ENCODE data around the gene PLEKHA7. TPM values are rescaled to one million over a fixed set of nuclear protein-coding genes. Genes with fewer than 3 reads are reported as not detected.

Gene PLEKHA7
- total RNA-seq, 1 donor from 2014 or later = 25.3 TPM

GRCh38 chr11:16770016-16770415 is 244.2 kb downstream of the PLEKHA7 start:
- no peak overlapping the region for H3K4me3 ChIP-seq (ENCODE audit: low read depth, low read length)
- TF ChIP-seq CTCF (IDR thresholded peaks at IDR 0.05; ENCODE audit: insufficient read depth, low read length, poor library complexity, severe bottlenecking) = no peak
- no peak for DNase-seq (ENCODE audit: low read depth)
- no peaks in the 10 kb centered on the region for H3K27me3 ChIP-seq (ENCODE audit: control insufficient read depth, insufficient read depth, low read length)
- no peaks in the 10 kb centered on the region for H3K36me3 ChIP-seq (ENCODE audit: control insufficient read depth, insufficient read depth, low read length)

- Histone ChIP-seq H3K27me3 (ENCODE audit: control insufficient read depth, insufficient read depth, low read length) (no peaks in the 10 kb centered on the region), H3K4me3 (ENCODE audit: low read depth, low read length) (no peak overlapping the region), H3K36me3 (ENCODE audit: control insufficient read depth, insufficient read depth, low read length) (no peaks in the 10 kb centered on the region)
- no peak for TF ChIP-seq CTCF (IDR thresholded peaks at IDR 0.05; ENCODE audit: insufficient read depth, low read length, poor library complexity, severe bottlenecking)
- DNase-seq (ENCODE audit: low read depth) = no peak
Measured at GRCh38 chr11:16769386-16769785, 244.8 kb downstream of the PLEKHA7 start.

GRCh38 chr11:16767957-16768356 is 246.3 kb downstream of the PLEKHA7 start:
- Histone ChIP-seq H3K36me3 (ENCODE audit: control insufficient read depth, insufficient read depth, low read length) (no peaks in the 10 kb centered on the region), H3K4me3 (ENCODE audit: low read depth, low read length) (no peak overlapping the region), H3K27me3 (ENCODE audit: control insufficient read depth, insufficient read depth, low read length) (no peaks in the 10 kb centered on the region)
- DNase-seq (ENCODE audit: low read depth) = no peak
- no peak for TF ChIP-seq CTCF (IDR thresholded peaks at IDR 0.05; ENCODE audit: insufficient read depth, low read length, poor library complexity, severe bottlenecking)

GRCh38 chr11:16767137-16767536 is 247.1 kb downstream of the PLEKHA7 start:
- no peaks in the 10 kb centered on the region for H3K27me3 ChIP-seq (ENCODE audit: control insufficient read depth, insufficient read depth, low read length)
- no peak for DNase-seq (ENCODE audit: low read depth)
- no peak overlapping the region for H3K4me3 ChIP-seq (ENCODE audit: low read depth, low read length)
- H3K36me3 ChIP-seq (ENCODE audit: control insufficient read depth, insufficient read depth, low read length) = no peaks in the 10 kb centered on the region
- no peak for TF ChIP-seq CTCF (IDR thresholded peaks at IDR 0.05; ENCODE audit: insufficient read depth, low read length, poor library complexity, severe bottlenecking)

- no peak for TF ChIP-seq CTCF (IDR thresholded peaks at IDR 0.05; ENCODE audit: insufficient read depth, low read length, poor library complexity, severe bottlenecking)
- Histone ChIP-seq H3K27me3 (ENCODE audit: control insufficient read depth, insufficient read depth, low read length) (no peaks in the 10 kb centered on the region), H3K4me3 (ENCODE audit: low read depth, low read length) (no peak overlapping the region), H3K36me3 (ENCODE audit: control insufficient read depth, insufficient read depth, low read length) (no peaks in the 10 kb centered on the region)
- no peak for DNase-seq (ENCODE audit: low read depth)
Measured at GRCh38 chr11:16764888-16765287, 249.3 kb downstream of the PLEKHA7 start.

- TF ChIP-seq CTCF (IDR thresholded peaks at IDR 0.05; ENCODE audit: insufficient read depth, low read length, poor library complexity, severe bottlenecking) = no peak
- H3K4me3 ChIP-seq (ENCODE audit: low read depth, low read length) = no peak overlapping the region
- H3K36me3 ChIP-seq (ENCODE audit: control insufficient read depth, insufficient read depth, low read length) = no peaks in the 10 kb centered on the region
- DNase-seq (ENCODE audit: low read depth) = no peak
- H3K27me3 ChIP-seq (ENCODE audit: control insufficient read depth, insufficient read depth, low read length) = no peaks in the 10 kb centered on the region
Measured at GRCh38 chr11:16763746-16764145, 250.5 kb downstream of the PLEKHA7 start.
